BE2C (cell line): ENCODE results near the gene DHX16.

Source experiments
- DNase-seq: peaks from one replicate; pipeline ENCODE4 v3.0.0-alpha.2; 2020
- H3K27me3 ChIP-seq: fragments of 250-450 bp; sonication (Bioruptor Pico); 2 replicates; pipeline ENCODE4 v1.5.1; 2020; ENCODE audit warnings: mild to moderate bottlenecking
- H3K36me3 ChIP-seq: fragments of 250-450 bp; sonication (Bioruptor Pico); 2 replicates; pipeline ENCODE4 v1.5.1; 2020; ENCODE audit warnings: mild to moderate bottlenecking
- H3K4me1 ChIP-seq: fragments of 250-450 bp; sonication (Bioruptor Pico); 2 replicates; pipeline ENCODE4 v1.5.1; 2020
- H3K4me3 ChIP-seq: 2 replicates; pipeline ENCODE4 v1.5.1; 2011; ENCODE audit warnings: low read depth, low read length
- H3K9me3 ChIP-seq: fragments of 250-450 bp; sonication (Bioruptor Pico); 2 replicates; pipeline ENCODE4 v1.5.1; 2020
- CTCF ChIP-seq: IDR thresholded peaks from 2 replicates; pipeline ENCODE4 v1.5.1; 2012; ENCODE audit warnings: mild to moderate bottlenecking, low read depth, low read length

DHX16 gene

GRCh38 chr6:30619561-30619960, 53.2 kb downstream of the DHX16 start:
- Histone ChIP-seq H3K4me1 (peaks cover under 1% of the 10 kb centered on the region; the same call in 1 of the 2 replicates), H3K4me3 (no peak overlapping the region), H3K36me3 (peaks cover 48% of the 10 kb centered on the region), H3K27me3 (no peaks in the 10 kb centered on the region), H3K9me3 (no peaks in the 10 kb centered on the region)
- no peak for DNase-seq
- no peak for TF ChIP-seq CTCF

GRCh38 chr6:30618270-30618797, 54.5 kb downstream of the DHX16 start:
- DNase-seq = no peak
- Histone ChIP-seq H3K36me3 (peaks cover 53% of the 10 kb centered on the region), H3K9me3 (no peaks in the 10 kb centered on the region), H3K4me3 (peak overlapping the region; percentile 93), H3K27me3 (no peaks in the 10 kb centered on the region), H3K4me1 (peaks cover 4% of the 10 kb centered on the region; the same call in 1 of the 2 replicates)
- TF ChIP-seq CTCF = no peak

- H3K4me3 ChIP-seq = peak within 1 kb of the TSS; percentile 98
- TF ChIP-seq CTCF = no peak
These were observed 55.1 kb downstream of the DHX16 start, which contains the start of gene MRPS18B for GRCh38 chr6:30617565-30618269. Gene MRPS18B (plus strand): TSS chr6:30617840. CDS start chr6:30617866, 26 bp downstream.

GRCh38 chr6:30616811-30617564, 55.8 kb downstream of the DHX16 start, which contains the start of gene PPP1R10:
Gene PPP1R10 (minus strand): TSS chr6:30617243. CDS start chr6:30609944, 7,299 bp downstream.
- Histone ChIP-seq H3K36me3 (peaks cover 49% of the 10 kb centered on the region), H3K9me3 (no peaks in the 10 kb centered on the region), H3K4me3 (peak within 1 kb of the TSS; percentile 98), H3K4me1 (peaks cover 4% of the 10 kb centered on the region; the same call in 1 of the 2 replicates), H3K27me3 (no peaks in the 10 kb centered on the region)
- DNase-seq = peak; percentile 99
- TF ChIP-seq CTCF = no peak

More at GRCh38 chr6:30617565-30618269, 55.1 kb downstream of the DHX16 start, which contains the start of gene MRPS18B:
- H3K9me3 ChIP-seq = no peaks in the 10 kb centered on the region
- H3K36me3 ChIP-seq = peaks cover 50% of the 10 kb centered on the region
- DNase-seq = peak; percentile 97
- peaks cover 4% of the 10 kb centered on the region; the same call in 1 of the 2 replicates for H3K4me1 ChIP-seq
- H3K27me3 ChIP-seq = no peaks in the 10 kb centered on the region

- peak overlapping the region; percentile 98 for H3K4me3 ChIP-seq
- H3K27me3 ChIP-seq = no peaks in the 10 kb centered on the region
- DNase-seq = peak; percentile 50
- H3K4me1 ChIP-seq = peaks cover 4% of the 10 kb centered on the region; the same call in 1 of the 2 replicates
- no peaks in the 10 kb centered on the region for H3K9me3 ChIP-seq
- TF ChIP-seq CTCF = no peak
- peaks cover 52% of the 10 kb centered on the region for H3K36me3 ChIP-seq
These were observed 56.6 kb downstream of the DHX16 start for GRCh38 chr6:30615958-30616810.
